SU-DHL-6 (cell line): ENCODE measurements around the gene PPP1R3E.

Experiments used
- EZH2phosphoT487 ChIP-seq: fragments of 200-600 bp; sonication (generic), shearing (Covaris generic); conservative IDR thresholded peaks from 2 replicates; pipeline ENCODE4 v1.6.1; 2018; ENCODE audit warnings: mild to moderate bottlenecking, antibody characterized with exemption, low read length, moderate library complexity, mixed read lengths
- TF ChIP-seq, protein P1 (sequence below): fragments of 200-600 bp; sonication (generic); IDR thresholded peaks from one replicate; pipeline ENCODE4 v1.5.1; 2017; ENCODE audit warnings: antibody characterized with exemption, mild to moderate bottlenecking, low read length, moderate library complexity; ENCODE audit not compliant: insufficient read depth, poor library complexity, severe bottlenecking

DNA sequence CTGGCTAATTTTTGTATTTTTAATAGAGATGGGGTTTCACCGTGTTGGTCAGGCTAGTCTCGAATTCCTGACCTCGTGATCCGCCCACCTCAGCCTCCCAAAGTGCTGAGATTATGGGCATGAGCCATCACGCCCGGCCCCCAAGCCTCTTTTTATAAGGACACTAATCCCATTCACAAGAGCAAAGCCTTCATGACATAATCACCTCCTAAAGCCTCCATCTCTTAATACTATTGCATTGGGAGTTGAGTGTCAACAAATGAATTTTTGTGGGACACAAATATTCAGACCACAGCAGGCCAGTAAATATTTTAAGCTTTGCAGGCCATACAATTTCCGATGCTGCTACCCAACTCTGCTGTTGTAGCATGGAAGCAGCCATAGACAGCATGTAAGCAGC lies 54.1 kb downstream of the PPP1R3E start:
- TF ChIP-seq, protein P1, sequence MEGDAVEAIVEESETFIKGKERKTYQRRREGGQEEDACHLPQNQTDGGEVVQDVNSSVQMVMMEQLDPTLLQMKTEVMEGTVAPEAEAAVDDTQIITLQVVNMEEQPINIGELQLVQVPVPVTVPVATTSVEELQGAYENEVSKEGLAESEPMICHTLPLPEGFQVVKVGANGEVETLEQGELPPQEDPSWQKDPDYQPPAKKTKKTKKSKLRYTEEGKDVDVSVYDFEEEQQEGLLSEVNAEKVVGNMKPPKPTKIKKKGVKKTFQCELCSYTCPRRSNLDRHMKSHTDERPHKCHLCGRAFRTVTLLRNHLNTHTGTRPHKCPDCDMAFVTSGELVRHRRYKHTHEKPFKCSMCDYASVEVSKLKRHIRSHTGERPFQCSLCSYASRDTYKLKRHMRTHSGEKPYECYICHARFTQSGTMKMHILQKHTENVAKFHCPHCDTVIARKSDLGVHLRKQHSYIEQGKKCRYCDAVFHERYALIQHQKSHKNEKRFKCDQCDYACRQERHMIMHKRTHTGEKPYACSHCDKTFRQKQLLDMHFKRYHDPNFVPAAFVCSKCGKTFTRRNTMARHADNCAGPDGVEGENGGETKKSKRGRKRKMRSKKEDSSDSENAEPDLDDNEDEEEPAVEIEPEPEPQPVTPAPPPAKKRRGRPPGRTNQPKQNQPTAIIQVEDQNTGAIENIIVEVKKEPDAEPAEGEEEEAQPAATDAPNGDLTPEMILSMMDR, result no peak
- TF ChIP-seq EZH2phosphoT487, result no peak
